HUES6 (cell line): ENCODE measurements around the gene B4GALNT1.
"Not testable (repeated sequence)": the region's sequence is repeated elsewhere in the genome, so short reads cannot be mapped to it uniquely, and the experiment has no call there.

Source experiments
- H3K27ac ChIP-seq: 2 replicates; pipeline ENCODE4 v1.7.0; 2013; ENCODE audit warnings: low read depth, mild to moderate bottlenecking, low read length, inconsistent platforms
- H3K27me3 ChIP-seq: 2 replicates; pipeline ENCODE4 v1.6.1; 2013; ENCODE audit warnings: low read length; ENCODE audit not compliant: control insufficient read depth, insufficient read depth
- H3K36me3 ChIP-seq: 2 replicates; pipeline ENCODE4 v1.6.1; 2013; ENCODE audit warnings: low read length; ENCODE audit not compliant: control insufficient read depth, insufficient read depth
- H3K4me1 ChIP-seq: 2 replicates; pipeline ENCODE4 v1.6.1; 2013; ENCODE audit warnings: low read length; ENCODE audit not compliant: control insufficient read depth, insufficient read depth
- H3K4me3 ChIP-seq: 2 replicates; pipeline ENCODE4 v1.5.1; 2013; ENCODE audit warnings: low read depth, low read length
- H3K9ac ChIP-seq: one replicate; pipeline ENCODE4 v1.6.1; 2013; ENCODE audit warnings: mild to moderate bottlenecking, low read length
- H3K9me3 ChIP-seq: 2 replicates; pipeline ENCODE4 v1.6.1; 2013; ENCODE audit warnings: low read depth, low read length; ENCODE audit not compliant: control insufficient read depth, insufficient read depth

Gene B4GALNT1

DNA sequence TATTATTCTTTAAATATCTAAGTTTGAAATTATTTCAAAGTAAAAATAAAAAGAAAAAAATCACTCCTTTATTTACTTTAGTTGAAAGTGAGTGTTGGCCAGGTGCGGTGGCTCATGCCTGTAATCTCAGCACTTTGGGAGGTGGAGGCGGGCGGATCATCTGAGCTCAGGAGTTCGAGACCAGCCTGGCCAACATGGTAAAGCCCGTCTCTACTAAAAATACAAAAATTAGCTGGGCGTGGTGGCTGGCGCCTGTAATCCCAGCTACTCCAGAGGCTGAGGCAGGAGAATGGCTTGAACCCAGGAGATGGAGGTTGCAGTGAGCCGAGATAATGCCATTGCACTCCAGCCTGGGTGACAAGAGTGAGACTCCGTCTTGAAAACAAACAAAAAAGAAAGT is 3.7 kb upstream of the B4GALNT1 start:
- H3K4me1 ChIP-seq, H3K27ac ChIP-seq, H3K4me3 ChIP-seq, H3K36me3 ChIP-seq, H3K9me3 ChIP-seq, H3K9ac ChIP-seq: not testable (repeated sequence)
- peaks cover 43% of the 10 kb centered on the region for H3K27me3 ChIP-seq

DNA sequence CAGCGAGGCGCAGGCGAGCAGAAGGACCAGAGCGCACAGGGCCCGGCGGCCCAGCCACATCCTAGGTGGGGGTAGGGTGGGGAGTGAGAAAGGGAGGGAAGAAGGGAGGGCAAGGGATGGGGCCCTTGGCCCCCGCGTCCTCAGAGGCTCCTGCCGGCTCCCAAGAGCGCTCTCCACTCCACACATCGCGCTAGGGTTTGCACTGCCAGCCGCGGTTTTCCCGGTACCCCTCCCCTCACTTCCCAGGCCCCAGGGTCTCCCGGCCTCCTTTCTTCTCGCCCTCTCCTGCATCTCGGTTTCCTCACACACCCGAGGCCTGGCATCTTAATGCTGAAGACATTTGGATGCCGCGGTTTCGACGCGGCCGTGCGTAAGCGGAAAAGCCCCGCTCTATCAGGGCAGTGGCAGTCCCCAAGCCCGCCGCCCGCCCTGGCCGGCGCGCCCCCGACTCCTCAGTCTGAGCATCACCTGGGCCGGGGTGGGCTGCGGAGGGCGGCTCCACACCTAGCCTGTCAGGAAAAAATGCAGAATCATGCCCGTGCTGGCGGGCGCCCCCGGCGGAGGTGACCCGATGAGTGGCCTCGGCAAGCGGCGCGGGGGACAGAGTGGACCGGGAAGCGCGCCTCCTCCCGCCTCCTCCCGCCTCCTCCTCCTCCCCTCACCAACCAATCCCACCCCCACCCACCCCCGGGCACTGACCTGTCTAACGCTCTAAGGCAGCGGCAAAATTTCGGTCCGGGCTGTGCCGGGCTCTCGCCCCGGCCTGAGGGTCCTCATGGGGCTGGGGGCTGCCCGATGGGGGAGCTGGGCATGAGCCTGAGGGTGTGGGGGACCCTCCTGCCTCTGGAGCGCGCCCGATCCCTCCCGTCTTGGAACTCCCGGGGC is 686 bp downstream of the B4GALNT1 start:
- no peaks in the 10 kb centered on the region for H3K36me3 ChIP-seq
- H3K27ac ChIP-seq = no peak overlapping the region
- peaks cover 80% of the 10 kb centered on the region for H3K27me3 ChIP-seq

DNA sequence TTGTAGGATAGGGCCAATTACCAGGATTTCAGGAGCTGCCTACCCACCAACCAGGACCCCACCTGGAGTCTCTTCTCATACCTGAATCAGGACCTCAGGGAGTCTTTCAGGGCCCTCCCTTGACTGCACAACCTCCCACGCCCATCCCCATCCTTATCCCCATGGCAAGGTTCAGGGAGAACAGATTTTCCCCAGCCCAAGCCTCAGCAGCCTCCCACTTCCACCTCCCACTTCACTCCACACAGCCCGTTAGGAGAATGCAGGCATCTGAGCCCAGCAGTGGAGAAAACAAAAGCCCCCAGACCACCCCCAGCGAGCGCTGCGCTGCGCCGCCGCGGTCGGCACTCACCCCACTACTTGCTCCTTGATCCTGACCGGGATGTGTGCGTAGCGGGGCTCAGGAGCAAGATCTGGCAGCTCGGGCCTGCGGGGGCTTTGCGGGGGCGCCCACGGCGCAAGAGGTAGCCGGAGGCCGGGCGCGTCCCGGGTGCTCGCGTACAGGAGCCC is 1.4 kb downstream of the B4GALNT1 start:
- Histone ChIP-seq H3K4me3 (peak overlapping the region; percentile 71), H3K27ac (no peak overlapping the region), H3K9ac (no peak overlapping the region), H3K4me1 (peaks cover 13% of the 10 kb centered on the region), H3K9me3 (no peaks in the 10 kb centered on the region), H3K27me3 (peaks cover 86% of the 10 kb centered on the region), H3K36me3 (no peaks in the 10 kb centered on the region)

More for the DNA sequence above, 686 bp downstream of the B4GALNT1 start:
- peak overlapping the region; percentile 71 for H3K4me3 ChIP-seq
- H3K9me3 ChIP-seq = no peaks in the 10 kb centered on the region
- H3K9ac ChIP-seq = peak overlapping the region; percentile 39
- peaks cover 13% of the 10 kb centered on the region for H3K4me1 ChIP-seq

DNA sequence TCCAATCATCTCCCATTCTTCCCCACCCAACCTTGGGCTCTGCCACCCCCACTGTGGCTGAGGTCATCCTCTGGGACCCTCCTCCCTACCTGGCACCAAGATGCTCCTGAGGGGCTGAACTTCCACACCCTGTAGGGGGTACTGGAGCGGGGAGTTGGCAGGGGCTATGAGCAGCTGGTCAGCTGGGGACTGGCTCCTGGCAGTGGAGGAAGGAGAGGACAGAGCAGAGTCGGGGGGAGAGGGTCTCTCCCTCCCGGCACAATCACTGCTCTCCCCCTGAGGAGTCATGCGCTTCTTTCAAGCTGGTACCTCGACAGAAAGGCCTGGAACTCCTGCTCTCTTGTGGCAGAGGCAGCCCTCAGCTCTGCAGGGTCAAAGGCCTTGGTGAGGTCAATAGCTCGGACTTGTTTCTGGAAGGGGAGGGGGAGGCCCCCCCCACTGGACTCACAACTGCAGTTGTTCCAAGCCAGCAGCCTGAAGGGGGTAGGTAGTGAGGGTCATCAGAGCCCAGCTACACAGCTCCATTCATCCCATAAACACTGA is 2.0 kb downstream of the B4GALNT1 start:
- Histone ChIP-seq H3K4me1 (peaks cover 13% of the 10 kb centered on the region), H3K27me3 (peaks cover 93% of the 10 kb centered on the region), H3K4me3 (no peak overlapping the region), H3K27ac (no peak overlapping the region), H3K9ac (no peak overlapping the region), H3K36me3 (no peaks in the 10 kb centered on the region), H3K9me3 (no peaks in the 10 kb centered on the region)

DNA sequence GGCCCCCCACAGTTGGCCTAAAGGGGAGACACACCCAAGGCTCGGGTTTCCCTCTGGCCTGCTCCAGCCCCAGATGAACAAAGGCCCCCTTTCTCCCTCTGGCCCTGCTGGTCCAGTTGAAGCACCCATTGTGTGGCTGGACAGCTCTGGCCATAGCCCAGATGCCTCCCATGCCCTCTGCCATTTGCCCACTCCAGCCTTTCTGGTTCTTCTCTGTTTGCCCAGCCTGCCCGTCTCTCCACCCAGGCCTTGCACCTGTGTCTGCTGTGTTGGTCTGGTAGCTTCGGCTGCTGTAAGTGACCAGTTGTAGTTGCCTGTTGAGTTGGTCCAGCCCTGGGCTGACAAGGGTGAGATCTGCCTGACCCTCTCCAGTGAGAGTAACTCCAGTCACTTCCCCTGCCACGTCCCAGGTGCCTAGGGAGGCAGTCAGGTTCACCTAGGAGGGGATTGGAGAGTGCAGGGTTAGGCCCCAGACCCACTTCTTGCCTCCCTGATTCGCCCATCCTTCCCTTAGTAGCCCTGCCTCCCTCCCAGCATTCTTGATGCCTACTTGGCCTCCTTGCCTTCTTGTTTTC is 3.0 kb downstream of the B4GALNT1 start:
- peaks cover 98% of the 10 kb centered on the region for H3K27me3 ChIP-seq
- H3K4me1 ChIP-seq = peaks cover 13% of the 10 kb centered on the region
- no peak overlapping the region for H3K9ac ChIP-seq
- no peak overlapping the region for H3K27ac ChIP-seq
- no peaks in the 10 kb centered on the region for H3K36me3 ChIP-seq
- H3K9me3 ChIP-seq = no peaks in the 10 kb centered on the region
- no peak overlapping the region for H3K4me3 ChIP-seq

DNA sequence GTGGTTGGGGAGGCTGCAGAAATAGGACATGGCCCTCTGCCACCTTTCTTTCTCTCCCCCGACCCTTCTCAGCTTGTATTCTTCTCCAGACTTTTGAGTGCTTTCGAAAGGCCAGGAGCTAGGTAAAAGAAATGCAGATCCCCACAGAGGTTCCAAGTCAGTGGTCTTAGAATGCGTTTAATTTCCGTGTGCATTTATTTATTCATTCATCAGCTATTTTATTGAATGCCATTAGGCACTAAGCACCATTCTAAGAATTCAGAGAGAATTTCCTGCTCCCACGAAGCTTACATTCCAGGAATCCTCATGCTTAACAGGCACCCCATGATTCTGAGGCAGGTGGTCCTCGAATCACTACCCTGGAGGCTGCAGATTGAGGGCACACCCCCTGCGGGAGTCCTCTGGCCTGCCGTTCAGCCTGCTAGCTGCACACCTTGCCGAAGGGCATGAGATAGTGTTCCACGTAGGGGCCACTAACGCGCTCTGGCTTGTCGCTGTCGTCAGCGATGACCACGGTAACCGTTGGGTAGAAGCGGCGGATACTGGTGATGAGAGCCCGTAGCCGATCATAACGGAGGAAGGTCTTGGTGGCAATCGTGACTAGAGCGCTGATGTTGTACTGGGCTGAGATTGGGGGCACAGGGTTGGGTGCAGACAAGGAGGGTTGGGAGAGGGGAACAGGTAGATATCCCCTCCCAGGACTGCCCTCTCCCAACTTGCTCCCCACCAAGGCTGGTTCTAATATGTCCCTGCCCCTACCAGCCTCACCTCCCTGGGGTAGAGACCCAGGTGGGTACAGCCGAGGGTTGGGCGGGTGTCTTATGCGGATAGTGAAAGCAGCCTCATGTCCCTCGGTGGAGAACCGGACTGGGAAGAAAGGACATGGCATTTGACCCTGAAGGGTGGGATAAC is 4.5 kb downstream of the B4GALNT1 start:
- Histone ChIP-seq H3K36me3 (no peaks in the 10 kb centered on the region), H3K4me1 (peaks cover 13% of the 10 kb centered on the region), H3K9ac (no peak overlapping the region), H3K9me3 (no peaks in the 10 kb centered on the region), H3K27me3 (peaks cover 100% of the 10 kb centered on the region), H3K27ac (no peak overlapping the region), H3K4me3 (peak overlapping the region; percentile 41; the same call in 1 of the 2 replicates)

DNA sequence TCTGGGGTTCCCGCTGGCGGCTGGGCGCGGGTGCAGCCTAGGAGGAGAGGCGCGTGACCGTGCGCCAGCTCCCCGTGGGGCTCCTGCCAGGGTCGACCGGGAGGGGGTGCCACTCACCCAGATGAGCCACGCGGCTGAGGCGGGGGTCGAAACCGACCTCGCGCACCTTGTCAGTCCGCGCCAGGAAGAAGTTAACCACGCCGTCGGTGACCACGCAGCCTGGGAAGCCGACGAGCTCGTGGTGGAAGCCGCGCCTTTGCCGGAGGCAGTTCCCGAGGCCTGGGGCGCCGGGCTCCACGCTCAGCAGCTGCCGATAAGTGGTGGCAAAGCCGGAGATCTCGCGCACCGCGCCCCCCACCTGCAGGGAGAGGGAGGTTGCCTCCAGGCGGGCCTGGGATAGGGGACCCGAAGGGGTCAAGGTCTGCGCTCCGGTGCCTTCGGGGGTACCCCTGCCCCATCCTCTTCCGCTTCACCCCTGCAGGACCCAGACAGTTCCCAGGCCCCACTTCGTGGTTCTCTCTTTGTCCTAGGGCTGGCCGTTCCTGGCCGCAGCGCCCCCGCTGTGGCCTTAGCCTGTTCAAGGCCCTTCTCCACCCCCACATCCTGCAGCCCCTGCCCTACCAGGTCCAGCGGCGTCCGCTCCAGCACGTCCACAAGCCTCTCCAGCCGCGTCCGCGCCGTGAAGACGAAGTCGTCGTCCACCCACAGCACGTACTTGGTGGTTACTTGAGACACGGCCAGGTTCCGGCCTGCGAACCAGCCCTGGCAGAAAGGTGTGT is 5.3 kb downstream of the B4GALNT1 start:
- Histone ChIP-seq H3K9me3 (no peaks in the 10 kb centered on the region), H3K27me3 (peaks cover 100% of the 10 kb centered on the region), H3K36me3 (no peaks in the 10 kb centered on the region), H3K4me3 (peak overlapping the region; percentile 41; the same call in 1 of the 2 replicates), H3K27ac (no peak overlapping the region), H3K4me1 (peaks cover 10% of the 10 kb centered on the region), H3K9ac (no peak overlapping the region)

DNA sequence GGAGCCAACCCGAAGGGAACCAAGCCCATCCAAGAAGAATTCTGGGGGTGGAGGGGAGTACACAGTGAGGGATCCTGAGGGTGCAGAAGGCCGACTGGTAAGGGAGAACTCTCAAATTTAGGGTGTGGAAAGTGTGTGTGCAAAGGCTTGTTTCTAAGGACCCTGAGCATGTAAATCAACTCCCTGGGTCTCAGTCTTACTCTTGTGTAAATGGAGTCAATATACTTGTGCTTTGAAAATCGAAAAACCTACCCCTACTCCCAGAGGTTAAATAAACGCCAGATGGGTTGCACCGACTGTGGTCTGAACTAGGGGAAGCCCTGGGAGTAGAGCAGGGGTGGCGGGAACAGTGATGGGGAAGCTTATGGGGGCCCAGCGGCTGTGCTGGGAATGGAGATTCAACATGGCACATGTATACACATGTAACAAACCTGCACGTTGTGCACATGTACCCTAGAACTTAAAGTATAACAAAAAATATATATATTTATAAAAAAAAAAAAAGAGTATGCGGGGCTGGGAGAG is 6.0 kb downstream of the B4GALNT1 start:
- no peaks in the 10 kb centered on the region for H3K36me3 ChIP-seq

DNA sequence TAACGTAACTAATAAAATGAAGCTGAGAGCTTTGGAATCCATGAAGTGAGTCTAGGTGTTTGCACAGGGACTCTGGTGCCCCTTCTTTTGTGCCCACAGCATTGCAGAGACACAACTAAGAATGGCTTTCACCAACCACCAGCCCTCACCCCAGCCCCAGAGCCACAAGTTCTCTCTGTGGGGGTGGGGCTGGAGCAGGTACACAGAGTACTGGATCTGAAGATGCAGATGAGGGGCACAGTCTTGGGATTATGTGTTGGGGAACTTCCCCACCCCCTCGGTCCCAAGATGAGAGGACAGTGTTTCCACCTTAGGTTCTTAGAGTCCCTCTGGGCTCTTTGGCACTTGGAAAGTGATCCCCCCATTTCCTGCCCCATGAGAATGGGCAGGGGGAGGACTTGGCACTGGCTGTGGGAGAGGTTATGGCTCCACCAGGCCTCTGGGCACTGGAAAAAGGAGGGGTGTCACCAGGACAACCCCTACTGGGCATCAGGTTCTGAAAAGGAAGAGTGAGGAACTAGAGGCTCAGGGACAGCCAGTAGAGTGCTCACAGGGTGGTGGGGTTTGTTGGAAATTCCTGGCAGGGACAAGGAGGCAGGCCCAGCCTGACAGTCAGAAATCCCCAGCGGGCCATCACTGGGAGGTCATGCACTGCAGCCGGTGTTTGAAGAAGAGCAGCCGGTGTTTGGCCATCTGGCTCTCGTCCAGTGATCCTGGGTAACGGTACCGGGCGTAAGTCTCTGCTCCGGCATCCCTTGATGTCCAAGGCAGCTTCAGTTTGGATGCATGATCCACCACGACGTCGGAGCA is 6.7 kb downstream of the B4GALNT1 start:
- peaks cover 8% of the 10 kb centered on the region for H3K4me1 ChIP-seq
- peaks cover 100% of the 10 kb centered on the region for H3K27me3 ChIP-seq
- no peak overlapping the region for H3K4me3 ChIP-seq
- H3K9me3 ChIP-seq = no peaks in the 10 kb centered on the region
- no peaks in the 10 kb centered on the region for H3K36me3 ChIP-seq
- no peak overlapping the region for H3K9ac ChIP-seq
- no peak overlapping the region for H3K27ac ChIP-seq

More for the DNA sequence above, 6.0 kb downstream of the B4GALNT1 start:
- Histone ChIP-seq H3K4me3 (no peak overlapping the region), H3K9me3 (no peaks in the 10 kb centered on the region), H3K9ac (no peak overlapping the region), H3K27me3 (peaks cover 100% of the 10 kb centered on the region), H3K4me1 (peaks cover 10% of the 10 kb centered on the region), H3K27ac (no peak overlapping the region)
